Left colon (tissue), 2 donors: ENCODE results near the gene ITGB7. TPM values are rescaled to one million over a fixed set of nuclear protein-coding genes. Genes with fewer than 3 reads are reported as not detected.

Experiments used
- ATAC-seq: fragments of 200-7000 bp; cut with Tn5 transposase; one replicate; pipeline ENCODE4 v1.9.1; 2020; ENCODE audit warnings: mild to moderate bottlenecking, moderate library complexity
- DNase-seq, 2 donors: peaks; one replicate each; pipeline ENCODE4 v3.0.0-alpha.2; 2020
- intact Hi-C, 2 donors: fragments of 100-400 bp; cut with DNase I in 1 of 2; cut with micrococcal nuclease in 1 of 2; formaldehyde crosslinking; loops; one replicate each; pipeline versions ENCODE4 v1.11.2 to v1.14.0; 2022; cut with DNase I, micrococcal nuclease
- total RNA-seq, 2 donors: library from RNA; stranded (reverse); fragmentation: NEBNext Ultra II Directional; extraction: Animal tissue kit (Norgen Biotek cat#: 25700); gene quantifications; one replicate each; pipeline ENCODE4 v1.2.1, GENCODE V29; 2021
- donor health status: DM: no; HTN: no; CAD: no.
- donor health status: DM: yes; HTN: yes; CAD: no.

Gene ITGB7
- total RNA-seq, 2 donors from 2014 or later = 4.6 to 9.1 TPM

DNA sequence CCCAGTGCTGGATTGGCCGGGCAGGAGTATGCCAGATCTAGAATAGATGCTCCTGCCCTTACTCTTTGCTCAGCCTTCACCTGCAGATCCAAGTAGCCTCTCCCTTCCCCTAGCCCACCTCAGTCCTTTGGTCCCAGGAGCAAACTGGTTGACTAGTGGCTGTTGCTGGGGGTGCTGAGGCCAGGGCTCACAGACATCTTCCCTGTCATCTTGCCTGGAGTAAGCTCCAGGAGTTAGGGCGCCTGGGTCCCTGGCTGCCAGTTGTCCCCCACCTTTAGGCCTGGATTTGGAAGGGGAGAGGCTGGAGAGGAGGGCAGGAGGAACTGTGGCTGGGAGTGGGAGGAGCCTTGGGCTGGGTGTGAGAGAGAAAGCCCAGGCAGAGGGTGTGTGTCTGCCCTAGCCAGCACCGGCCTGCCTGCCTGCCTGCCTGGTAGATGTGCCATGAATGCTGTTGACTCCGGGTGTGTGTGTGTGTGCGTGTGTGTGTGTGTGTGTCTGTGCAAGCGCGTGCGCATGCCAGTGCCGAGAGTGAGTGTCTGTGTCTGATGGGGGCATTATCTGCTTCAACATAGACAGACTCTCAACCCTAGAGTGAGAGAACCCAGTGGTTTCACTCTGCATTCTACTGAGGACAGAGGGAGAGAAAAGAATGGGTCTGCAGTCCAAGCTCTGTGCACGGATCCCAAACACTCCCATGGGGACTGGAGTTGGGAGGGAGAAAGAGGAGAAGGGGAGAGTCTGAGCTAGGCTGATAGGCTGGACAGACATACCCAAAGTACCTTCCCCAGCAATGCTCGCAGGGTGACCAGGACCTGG, 25.8 kb upstream of the ITGB7 start:
- ATAC-seq (peak; percentile 84), DNase-seq (peak; percentile 81 to 86)
- intact Hi-C loops = no loop called here

DNA sequence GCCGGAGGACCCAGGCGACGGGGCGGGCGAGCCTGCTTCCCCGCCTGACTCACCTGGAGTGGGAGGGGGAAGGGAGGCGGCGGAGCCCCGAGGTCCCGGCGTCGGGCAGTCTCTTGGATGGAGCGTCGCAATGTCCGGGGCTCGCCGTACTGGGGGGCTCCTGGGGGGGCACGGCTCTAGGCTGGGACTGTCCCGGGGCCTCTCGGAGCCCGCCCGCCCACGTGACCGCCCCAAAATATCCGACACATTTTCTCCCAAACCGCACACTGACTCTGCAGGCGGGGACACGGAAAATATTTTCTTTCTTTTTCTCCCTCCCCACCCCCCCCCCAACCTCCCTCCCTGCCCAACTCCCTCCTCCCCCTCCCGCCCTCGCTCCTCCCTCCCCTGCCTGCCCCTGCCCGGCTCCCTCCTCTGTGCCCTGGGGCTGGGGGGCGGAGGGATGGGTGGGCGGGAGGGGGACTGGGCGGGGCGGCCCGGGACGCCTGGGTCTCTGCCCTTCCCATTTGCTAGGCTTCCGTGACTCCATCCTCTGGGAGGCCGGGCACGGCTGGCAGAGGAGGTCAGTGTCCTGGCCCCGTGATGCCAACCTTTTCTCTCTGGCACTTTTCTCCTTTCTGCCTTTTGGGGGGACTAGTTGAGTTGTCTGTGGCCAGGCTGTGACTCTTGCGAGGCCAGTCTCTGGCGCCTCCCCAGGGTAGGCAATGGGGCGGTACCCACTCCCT, 25.0 kb upstream of the ITGB7 start, which contains the start of gene RARG:
TSS of gene RARG (minus strand) at position 289 of the 725 bp plus-strand sequence. CDS start 4,664 bp downstream, outside the sequence.
- peak; percentile 66 to 69 for DNase-seq

DNA sequence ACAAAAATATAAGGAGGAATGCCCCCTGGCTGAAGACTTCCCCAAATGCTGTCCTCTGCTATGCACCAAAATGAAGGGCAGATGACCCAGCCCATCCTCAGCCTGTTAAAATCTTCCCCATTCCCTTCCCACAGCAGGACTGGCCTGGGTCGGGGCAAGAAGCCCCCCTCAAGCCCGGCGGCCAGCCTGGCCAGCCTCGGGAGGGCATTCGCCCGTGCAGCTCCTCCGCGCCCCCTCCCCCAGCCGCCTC, 24.5 kb upstream of the ITGB7 start:
- DNase-seq = no peak
- intact Hi-C loops = no loop called here
- ATAC-seq = no peak

More for the DNA sequence above, 25.0 kb upstream of the ITGB7 start, which contains the start of gene RARG:
- peak; percentile 53 for ATAC-seq
- intact Hi-C loops = no loop called here

DNA sequence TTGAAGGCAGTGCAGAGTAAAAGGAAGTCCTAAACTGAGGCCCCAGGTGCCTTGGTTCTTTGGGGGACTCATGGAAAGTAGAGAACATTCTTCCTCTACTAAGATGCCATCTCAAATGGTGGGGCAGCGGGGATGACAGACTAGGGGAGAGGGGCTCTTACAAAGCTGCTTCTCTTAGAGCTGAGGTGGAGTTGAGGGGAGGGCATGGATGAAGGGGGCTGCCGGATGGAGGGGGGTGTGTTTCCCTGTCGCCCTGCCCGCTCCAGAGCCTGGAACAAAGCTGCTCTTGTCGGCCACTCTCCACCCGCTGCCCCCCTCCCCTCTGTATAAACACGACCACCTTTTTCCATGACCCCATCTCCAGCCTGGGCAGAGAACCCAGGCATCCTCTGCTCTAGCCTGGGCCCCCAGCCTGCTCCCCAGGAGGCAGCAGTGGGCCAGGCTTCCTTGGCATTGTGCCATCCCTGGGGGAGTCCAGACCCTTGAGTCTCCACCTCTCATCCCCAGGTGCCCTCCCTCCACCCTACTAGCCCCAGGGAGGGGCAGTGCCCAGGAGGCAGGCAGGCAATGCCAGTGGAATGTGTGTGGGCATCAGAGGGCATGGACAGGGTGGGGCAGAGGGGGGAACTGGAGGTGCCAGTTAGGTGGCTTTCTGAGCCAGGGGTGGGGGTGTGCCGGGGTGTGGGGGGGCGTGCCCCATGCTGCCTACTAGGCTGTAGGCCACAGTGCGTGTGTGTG, 23.2 kb upstream of the ITGB7 start:
- intact Hi-C loops = no loop called here
- ATAC-seq = peak; percentile 49
- DNase-seq = peak; percentile 64 to 76

DNA sequence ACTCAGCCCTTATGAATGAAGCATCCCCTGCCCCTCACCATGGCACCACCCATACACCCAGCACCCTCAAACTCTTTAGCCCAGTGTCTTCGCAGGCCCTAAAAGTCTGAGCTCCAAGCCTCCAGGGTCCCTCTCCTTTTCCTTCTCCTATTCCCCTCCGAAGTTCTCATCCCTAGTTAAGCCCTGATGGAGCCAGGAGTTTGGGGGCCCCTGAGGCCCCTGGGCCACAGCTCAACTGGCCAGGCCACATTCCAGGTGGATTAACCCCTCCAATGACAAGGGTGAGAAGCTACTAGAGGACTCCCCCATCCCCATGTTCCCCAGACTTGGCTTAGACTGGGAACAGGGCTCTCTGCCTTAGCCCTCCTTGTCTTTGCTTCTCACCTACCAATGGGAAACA, 22.4 kb upstream of the ITGB7 start:
- DNase-seq = no peak
- ATAC-seq = no peak
- intact Hi-C loops = no loop called here

DNA sequence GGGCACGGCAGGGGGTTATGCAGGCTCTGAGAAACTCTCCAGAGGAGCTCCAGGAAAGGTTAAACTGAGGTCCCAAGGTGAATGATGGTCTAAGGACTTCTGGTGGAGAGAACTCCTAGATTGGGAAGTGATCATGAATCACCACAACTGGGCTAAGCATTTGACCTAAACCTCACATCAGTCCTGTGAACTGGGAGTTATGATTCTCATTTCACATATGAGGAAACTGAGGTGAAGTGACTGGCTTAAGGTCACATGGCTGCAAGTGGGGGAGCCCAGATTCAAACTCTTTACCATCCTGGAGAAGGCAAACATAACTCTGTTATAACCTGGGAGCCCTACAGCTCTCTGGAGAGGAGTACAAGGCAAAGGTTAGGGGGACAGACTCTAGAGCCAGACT, 20.8 kb upstream of the ITGB7 start:
- intact Hi-C loops = no loop called here
- ATAC-seq (no peak), DNase-seq (no peak)

DNA sequence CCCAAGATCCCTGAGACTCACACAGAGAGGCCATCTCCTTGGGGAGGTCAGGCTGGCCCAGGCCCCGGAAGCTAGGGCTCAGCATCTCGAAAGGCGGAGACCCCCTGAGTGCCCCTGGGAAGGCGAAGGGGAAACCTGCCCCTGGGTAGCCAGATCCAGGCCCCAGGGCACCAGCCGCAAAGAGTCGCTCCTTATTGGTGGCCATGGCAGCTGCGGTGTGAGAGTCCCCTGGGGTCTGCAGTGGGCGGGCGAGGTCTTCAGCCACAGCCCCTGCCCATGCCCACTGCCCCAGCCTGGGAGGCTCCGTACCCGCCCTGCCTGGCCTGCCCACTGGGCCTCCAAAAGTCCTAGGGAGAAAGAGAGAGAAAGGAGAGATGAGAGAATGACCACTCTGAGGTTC, 20.3 kb upstream of the ITGB7 start:
- intact Hi-C loops = no loop called here
- no peak for ATAC-seq
- no peak for DNase-seq

DNA sequence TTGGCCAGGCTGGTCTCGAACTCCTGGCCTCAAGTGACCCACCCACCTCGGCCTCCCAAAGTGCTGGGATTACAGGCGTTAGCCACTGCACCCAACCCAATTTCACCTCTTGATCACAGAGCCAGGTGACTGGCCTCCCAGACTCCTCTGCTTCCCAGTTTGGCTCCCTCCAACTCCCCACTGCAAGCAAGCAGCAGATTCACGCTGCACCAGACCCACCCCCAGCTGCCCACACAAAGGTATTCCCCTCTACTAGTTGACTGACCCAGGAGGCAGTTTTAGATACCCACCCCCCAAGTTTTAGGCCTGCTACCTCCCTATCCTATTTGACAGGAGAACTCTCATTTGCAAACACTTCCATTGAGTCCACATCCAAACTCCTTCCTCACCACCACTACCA, 19.8 kb upstream of the ITGB7 start:
- ATAC-seq (no peak), DNase-seq (no peak)
- intact Hi-C loops = no loop called here

DNA sequence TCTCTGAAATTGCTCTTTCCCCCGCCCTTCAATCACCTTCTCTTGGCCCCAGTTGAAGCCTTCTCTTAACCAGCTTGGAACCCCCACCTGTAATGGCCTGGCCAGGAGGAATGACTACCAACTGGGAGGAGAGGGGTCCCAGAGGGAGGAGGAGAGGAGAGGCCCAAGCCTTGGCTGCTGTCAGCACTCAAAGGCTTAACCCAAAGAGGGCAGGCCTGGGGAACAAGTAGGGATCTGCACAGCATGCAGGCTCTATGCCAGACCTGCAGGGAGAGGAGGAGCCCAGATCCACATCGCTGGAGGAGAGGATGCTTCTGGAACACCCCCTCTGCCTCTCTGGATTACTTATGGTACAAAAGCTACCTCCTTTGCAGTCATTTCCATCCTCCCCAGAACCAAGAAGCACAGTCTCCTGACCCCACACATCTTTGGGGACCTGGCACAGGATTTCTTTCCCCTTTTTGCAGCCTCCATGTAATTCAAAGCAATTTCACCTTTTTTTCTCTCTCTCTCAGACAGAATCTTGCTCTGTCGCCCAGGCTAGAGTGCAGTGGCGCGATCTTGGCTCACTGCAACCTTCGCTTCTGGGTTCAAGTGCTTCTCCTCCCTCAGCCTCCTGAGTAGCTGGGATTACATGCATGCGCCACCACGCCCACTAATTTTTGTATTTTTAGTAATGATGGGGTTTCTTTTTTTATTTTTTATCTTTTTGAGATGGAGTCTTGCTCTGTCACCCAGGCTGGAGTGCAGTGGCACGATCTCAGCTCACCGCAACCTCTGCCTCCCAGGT, 18.8 kb upstream of the ITGB7 start:
- ATAC-seq = no peak
- no peak for DNase-seq
- intact Hi-C loops = no loop called here

DNA sequence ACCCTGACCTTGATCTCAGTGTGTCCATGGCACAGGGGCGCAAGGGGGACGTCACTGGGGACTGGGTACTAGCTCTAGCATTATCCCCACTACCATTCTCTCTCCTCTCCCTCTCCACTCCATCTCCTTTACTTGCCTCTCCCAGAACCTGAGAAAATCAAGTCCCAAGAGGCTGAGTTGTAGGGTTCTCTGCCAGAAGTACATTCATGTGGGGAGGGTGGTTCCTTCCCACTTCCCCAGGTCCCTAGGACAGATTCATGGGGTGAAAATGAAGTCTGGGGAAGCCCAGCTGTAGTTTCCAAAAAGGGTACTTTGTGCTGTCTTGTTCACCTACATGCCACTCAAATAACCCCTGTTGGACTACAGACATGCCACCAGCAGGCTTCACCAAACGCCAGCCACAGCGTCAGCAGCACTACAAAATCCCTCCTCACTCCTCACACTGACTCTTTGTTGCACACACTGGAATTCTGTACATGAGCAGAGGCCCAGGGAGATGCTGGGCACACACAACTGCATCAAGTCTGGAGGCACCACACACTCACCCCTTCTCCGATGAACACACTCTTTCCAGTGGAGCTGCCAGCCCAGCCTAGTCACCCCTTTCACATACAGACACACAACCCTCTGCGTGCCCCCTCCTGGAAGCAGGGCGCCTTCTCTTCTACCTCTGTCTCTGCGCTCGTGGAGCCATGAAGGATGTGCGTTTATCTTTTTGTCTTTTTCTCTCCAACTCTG, 18.0 kb upstream of the ITGB7 start:
- intact Hi-C loops = no loop called here
- ATAC-seq (no peak), DNase-seq (no peak)

DNA sequence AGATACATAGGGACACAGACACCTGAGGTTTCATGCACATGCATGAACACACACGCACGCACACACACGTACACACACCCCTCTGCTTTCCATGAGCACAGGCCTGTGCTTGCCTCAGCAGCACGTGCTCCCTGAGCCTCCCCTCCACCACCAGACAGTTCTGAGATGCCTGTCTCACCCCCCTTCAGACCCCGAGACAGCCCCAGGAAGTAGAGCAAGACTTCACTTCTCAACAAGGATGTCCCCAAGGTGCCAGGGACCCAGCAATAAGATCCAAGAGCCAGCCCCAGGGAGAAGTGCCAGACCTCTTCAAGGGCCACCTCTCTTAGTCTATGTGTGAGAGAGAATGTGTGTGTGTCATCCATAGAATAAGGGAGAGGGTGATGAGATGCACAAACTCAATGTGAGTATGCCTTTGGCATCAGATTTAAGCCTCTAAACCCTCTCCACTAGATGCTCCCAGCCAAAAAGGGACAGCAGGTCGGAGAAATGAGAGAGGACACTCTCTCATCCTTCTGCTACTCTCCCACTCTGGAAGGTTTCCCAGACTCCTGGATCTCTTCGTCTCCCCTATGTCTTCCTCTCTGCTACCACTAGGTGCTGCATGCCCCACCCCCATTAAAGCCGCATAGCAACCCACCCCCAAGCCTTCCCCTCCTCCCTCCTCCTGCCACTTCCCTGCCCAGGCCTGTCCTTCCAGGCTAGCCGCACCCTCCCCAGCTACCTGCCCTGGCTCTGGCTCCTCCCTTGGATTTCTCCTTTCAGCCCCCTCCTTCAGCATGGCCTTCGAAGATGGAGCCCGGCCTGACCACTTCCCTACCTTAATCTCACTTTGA, 17.2 kb upstream of the ITGB7 start:
- ATAC-seq (peak; percentile 5), DNase-seq (peak in 1 of 2 donors; percentile 66)
- intact Hi-C loops = no loop called here

DNA sequence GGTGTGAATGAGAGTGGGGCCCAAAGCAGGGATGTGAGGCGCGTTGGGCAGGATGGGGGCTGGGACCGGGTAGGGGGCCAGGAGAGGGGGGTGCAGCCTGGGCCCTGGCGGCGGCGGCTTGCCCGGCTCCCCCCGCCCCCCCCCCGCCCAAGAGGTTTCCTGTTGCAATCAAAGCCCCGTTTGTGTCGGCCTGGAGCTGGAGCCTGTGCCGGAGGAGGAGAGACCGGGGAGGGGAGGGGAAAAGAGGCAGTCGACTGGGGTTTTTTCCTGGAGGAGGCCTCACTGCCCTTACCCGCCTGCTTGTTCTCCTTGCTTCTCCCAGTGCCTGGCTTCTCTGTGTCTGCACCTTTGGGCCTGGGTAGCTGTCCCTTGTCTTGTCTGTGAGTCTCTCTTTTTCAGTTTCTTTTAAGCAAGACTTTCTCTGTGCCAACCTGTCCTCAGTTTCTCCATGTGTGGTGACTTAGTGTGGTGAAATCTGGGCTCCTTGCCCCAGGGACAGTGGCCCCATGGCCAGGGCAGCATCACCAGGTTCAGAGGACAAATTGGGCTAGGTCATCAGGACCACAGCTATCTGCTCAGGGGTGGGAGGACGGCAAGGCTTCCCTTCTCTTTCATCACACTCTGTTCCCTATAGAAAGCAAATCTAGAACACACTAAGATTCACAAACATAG, 16.5 kb upstream of the ITGB7 start:
- DNase-seq (no peak), ATAC-seq (no peak)
- intact Hi-C loops = no loop called here

DNA sequence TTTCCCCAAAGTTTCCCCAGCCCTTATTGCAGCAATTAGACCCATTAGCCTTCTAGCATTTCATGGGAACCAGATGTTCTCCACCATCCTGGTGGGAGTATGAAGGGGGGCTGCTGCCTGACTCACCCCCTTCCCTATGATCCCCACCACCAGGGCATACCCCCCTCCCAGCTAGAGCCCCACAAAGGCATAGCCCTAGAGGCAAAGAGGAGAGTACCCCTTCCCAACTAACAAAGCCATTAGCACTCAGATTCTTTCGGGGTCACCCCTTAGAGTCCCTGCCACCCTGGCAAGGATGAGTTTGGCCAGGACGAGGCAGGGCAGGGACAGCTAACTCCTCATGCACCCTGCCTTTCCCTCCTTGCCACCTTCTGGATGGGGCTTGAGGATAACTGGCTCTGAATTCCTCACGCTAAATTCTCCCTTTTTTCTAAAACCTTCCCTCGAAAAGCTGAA, 15.8 kb upstream of the ITGB7 start:
- no peak for ATAC-seq
- DNase-seq = no peak

DNA sequence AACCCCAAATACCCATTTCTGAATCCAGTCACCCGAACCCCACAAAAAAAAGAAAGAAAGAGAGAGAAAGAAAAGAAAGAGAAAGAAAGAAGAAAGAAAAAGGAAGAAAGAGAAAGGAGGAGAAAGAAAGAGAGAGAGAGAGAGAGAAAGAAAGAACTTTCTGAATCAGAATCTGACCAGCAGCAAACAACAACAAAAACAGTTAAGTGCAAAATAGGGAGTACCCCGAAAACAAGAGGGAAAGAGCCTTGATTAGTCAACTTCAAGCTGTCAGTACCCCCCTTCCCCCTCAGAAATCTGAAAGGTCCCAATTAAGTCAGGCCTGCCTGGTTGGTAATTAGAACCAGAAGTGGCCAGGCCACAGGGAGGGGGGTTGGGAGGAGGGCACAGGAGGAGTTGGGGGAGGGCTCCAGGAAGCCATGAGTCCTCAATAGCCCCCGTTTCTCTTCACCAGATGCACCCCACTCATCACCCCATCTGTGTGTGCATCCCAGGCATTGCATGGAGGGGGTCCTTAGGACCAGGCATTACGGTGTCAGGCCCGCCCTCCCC, 15.2 kb upstream of the ITGB7 start:
- intact Hi-C loops = no loop called here
- no peak for DNase-seq

More for the DNA sequence above, 15.8 kb upstream of the ITGB7 start:
- intact Hi-C loops = no loop called here

DNA sequence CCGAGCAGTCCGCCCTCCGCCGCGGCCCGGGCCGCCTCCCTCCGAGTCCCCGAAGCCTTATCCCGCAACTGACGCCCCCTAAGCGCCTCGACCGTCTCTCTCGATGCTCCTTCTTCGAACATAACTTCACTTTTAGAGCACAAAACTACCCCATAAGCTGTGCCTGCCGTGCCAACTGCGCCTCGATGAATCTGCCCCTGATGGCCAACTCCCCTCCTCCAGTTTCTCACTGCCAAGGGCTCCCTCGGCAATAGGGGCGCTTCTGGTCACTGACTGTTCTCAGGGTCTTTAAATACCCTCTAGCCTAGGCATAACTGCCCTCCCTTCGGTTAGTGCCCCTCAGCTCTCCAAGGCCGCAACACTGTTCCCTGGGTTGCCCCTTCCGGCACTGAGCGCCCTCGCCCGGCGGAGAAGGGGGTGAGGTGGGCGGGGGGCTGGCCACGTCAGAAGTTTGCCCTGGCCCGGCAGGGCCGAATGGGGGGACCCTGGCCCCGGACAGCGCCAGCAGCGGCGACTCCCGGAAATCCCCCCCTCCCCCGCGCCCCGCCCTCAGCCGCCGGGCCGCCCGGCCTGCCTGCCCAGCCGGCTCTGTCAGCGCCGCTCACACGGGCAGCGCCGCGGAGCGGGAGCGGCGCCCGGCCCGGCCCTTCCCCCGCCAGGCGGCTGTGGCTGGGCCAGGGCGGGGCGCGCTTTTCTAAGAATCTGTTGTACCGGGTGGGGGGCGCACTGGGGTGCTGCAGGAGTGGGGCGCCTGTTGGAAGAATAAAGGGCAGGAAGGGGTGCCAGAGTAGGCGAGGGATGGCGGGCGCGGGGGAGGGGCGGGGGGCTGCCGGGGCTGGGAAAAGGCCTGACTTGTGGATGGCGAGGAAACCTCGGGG, 14.4 kb upstream of the ITGB7 start:
- DNase-seq = peak; percentile 75 to 84
- peak; percentile 62 for ATAC-seq
- intact Hi-C loops = no loop called here

More for the DNA sequence above, 15.2 kb upstream of the ITGB7 start:
- ATAC-seq = no peak
